Lower leg skin (tissue), 4 donors: ENCODE measurements around the gene HMX2. TPM values are rescaled to one million over a fixed set of nuclear protein-coding genes. Genes with fewer than 3 reads are reported as not detected.

Experiments
- DNase-seq, 2 donors: peaks; one replicate each; pipeline ENCODE4 v3.0.0-alpha.2; 2019; ENCODE audit warnings: low spot score in 2 of 2
- H3K4me3 ChIP-seq: fragments of 200-600 bp; sonication (generic); 2 replicates; pipeline ENCODE4 v1.5.1; 2017; ENCODE audit warnings: mild to moderate bottlenecking, low read depth; ENCODE audit not compliant: poor library complexity, severe bottlenecking
- CTCF ChIP-seq, 3 donors: fragments of 450-650 bp; IDR thresholded peaks; one replicate each; pipeline ENCODE4 v1.5.1; 2016; ENCODE audit warnings: antibody characterized with exemption in 3 of 3, mild to moderate bottlenecking in 3 of 3, moderate library complexity in 2 of 3
- POLR2A ChIP-seq, 2 donors: fragments of 450-650 bp; IDR thresholded peaks; one replicate each; pipeline ENCODE4 v1.6.1; 2016 to 2017; ENCODE audit warnings: antibody characterized with exemption in 2 of 2, mild to moderate bottlenecking in 1 of 2, moderate library complexity in 1 of 2
- WGBS, 2 donors: methylation state at CpG; one replicate each; pipeline ENCODE4 v1.1.5; 2018; 5-methylcytosine and 5-hydroxymethylcytosine counted together
- intact Hi-C: fragments of 100-400 bp; cut with DNase I; formaldehyde crosslinking; loops from one replicate; pipeline ENCODE4 v1.15.0; 2023; ENCODE audit warnings: low total_unique reads
- total RNA-seq, 4 donors: library from RNA; depleted of rRNA; stranded (reverse); fragments of >200 nt; gene quantifications; one replicate each; pipeline ENCODE4 v1.1.0, GENCODE V29; 2016

The HMX2 gene
- total RNA-seq, 4 donors from 2014 or later: not detected

- DNase-seq: no peak
- WGBS, 2 donors: 7 to 9% methylated on average over 11 to 12 of the region's 12 CpGs
- H3K4me3 ChIP-seq: no peak overlapping the region
- no peak for TF ChIP-seq POLR2A (IDR thresholded peaks at IDR 0.05)
- TF ChIP-seq CTCF (IDR thresholded peaks at IDR 0.05): no peak
- intact Hi-C loops: no loop called here
These were observed 1.2 kb downstream of the HMX2 start for GRCh38 chr10:123149162-123149567.

GRCh38 chr10:123149568-123150270 is 1.8 kb downstream of the HMX2 start:
- no peak for DNase-seq
- intact Hi-C loops: no loop called here
- no peak overlapping the region for H3K4me3 ChIP-seq
- TF ChIP-seq POLR2A (IDR thresholded peaks at IDR 0.05): no peak
- WGBS, 2 donors: 1% methylated on average over 30 to 53 of the region's 76 CpGs

- no peak overlapping the region for H3K4me3 ChIP-seq
These were observed 2.5 kb downstream of the HMX2 start for GRCh38 chr10:123150271-123150985.

GRCh38 chr10:123150986-123151736 is 3.2 kb downstream of the HMX2 start:
- no peak for TF ChIP-seq POLR2A (IDR thresholded peaks at IDR 0.05)
- TF ChIP-seq CTCF (IDR thresholded peaks at IDR 0.05): no peak
- DNase-seq: no peak
- WGBS, 2 donors: 3 to 5% methylated on average over 40 to 53 of the region's 56 CpGs
- no peak overlapping the region for H3K4me3 ChIP-seq
- intact Hi-C loops: no loop called here

More at GRCh38 chr10:123150271-123150985, 2.5 kb downstream of the HMX2 start:
- no peak for DNase-seq
- 6 to 9% methylated on average over 34 of the region's 34 CpGs for WGBS, 2 donors
- TF ChIP-seq CTCF (IDR thresholded peaks at IDR 0.05): no peak
- TF ChIP-seq POLR2A (IDR thresholded peaks at IDR 0.05): no peak
- intact Hi-C loops: no loop called here

DNA sequence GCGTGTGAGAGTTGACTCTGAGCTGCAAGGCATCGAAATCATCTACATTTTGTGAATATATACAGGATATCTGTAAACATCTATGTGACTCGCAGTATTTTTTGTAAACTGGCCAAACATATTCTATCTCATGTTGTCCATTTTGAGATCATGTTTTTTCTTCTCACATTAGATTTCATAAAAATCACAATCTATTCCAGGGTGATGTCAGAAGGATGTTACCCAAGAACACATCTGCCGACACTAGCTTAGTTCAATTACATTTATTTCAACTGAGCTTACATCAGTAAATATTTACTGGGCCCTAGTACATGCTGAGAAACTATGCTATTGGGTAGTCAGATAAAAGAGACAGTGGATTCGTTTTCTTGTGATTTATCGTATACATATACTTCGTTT is 3.8 kb downstream of the HMX2 start:
- WGBS, 2 donors: 24 to 31% methylated on average over 7 of the region's 7 CpGs
- TF ChIP-seq CTCF (IDR thresholded peaks at IDR 0.05) (no peak), POLR2A (IDR thresholded peaks at IDR 0.05) (no peak)
- H3K4me3 ChIP-seq: no peak overlapping the region
- no peak for DNase-seq
- intact Hi-C loops: no loop called here
